AG09319 (cell line): ENCODE data around the gene PACC1.
A peak's percentile ranks its signal among the peaks of the same experiment; 100 is the strongest.

Experiments
- DNase-seq: peaks from one replicate; pipeline ENCODE4 v3.0.0-alpha.2; 2010; ENCODE audit warnings: low read depth; ENCODE audit errors: extremely low read depth
- CTCF ChIP-seq: IDR thresholded peaks from 2 replicates; pipeline ENCODE4 v1.5.1; 2011; ENCODE audit warnings: low read depth, mild to moderate bottlenecking, inconsistent platforms, low read length, moderate library complexity

Gene PACC1

DNA sequence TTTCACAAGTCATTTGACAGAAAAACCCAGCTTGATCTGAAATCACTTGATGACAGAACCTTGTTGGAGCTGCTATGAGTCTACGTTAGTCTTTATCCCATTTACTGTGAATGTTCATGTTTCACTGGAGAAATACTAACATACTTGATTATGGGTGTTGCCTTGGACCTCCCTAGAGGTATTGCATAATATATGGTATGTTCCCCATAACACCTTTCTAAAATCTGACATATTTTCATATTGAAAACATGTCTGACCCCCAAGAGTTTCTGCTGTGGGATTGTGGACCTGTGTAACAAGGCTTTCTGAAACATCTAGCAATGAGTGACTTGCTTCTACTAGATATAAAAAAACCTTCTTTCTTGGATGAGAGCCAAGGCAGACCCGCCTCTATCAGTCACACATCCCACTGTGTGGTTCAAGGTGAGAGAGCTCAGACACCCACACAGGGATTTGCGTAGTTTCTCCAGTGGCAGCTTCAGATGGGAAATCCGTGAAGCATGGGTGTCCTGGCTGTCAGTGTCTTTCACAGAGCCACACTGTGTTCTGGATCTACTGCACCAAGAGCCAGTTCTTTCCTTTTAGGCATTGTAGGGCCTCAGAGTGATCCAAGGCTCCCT lies 22.6 kb upstream of the PACC1 start:
- no peak for TF ChIP-seq CTCF
- DNase-seq: no peak

GRCh38 chr1:212434992-212435391 lies 20.3 kb upstream of the PACC1 start:
- DNase-seq: no peak

GRCh38 chr1:212433577-212434462 lies 19.1 kb upstream of the PACC1 start:
- no peak for DNase-seq
- no peak for TF ChIP-seq CTCF

More at GRCh38 chr1:212434992-212435391, 20.3 kb upstream of the PACC1 start:
- TF ChIP-seq CTCF: no peak

- TF ChIP-seq CTCF: no peak
- DNase-seq: peak; percentile 42
Observed at GRCh38 chr1:212432661-212433576, 18.2 kb upstream of the PACC1 start, which contains the start of gene NENF. NENF (plus strand) TSS chr1:212432920; CDS start chr1:212432944, 24 bp downstream.

GRCh38 chr1:212432272-212432660 lies 17.6 kb upstream of the PACC1 start:
- no peak for DNase-seq
- no peak for TF ChIP-seq CTCF

DNA sequence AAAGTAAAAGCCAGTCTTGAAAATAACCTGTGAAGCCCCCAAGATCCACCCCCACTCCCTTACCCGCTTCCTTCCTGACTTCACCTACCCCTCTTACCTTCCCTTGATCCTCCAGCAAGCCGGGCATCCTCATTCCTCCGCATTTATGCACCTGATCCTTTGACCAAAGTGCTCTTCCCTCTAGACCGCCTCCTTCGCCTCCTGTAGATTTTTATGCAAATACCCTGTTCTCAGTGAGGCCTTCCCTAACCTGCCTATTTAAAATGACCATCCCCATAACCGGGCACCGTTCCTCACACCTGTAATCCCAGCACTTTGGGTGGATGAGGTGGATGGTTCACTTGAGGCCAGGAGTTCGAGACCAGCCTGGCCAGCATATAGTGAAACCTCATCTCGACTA lies 17.0 kb upstream of the PACC1 start:
- no peak for DNase-seq
- TF ChIP-seq CTCF: no peak
